Transverse colon (tissue), 4 donors: ENCODE data around the gene PRDX4. TPM values are rescaled to one million over a fixed set of nuclear protein-coding genes. Genes with fewer than 3 reads are reported as not detected.
A peak's percentile ranks its signal among the peaks of the same experiment; 100 is the strongest.

Source experiments
- DNase-seq: peaks from one replicate; pipeline ENCODE4 v3.0.0-alpha.2; 2019
- H3K27ac ChIP-seq, 4 donors: fragments of 200-600 bp; sonication (generic); 2 replicates each; pipeline ENCODE4 v1.5.1; 2016 to 2018; ENCODE audit warnings: inconsistent platforms in 4 of 4
- H3K27me3 ChIP-seq: fragments of 200-600 bp; sonication (generic); 2 replicates; pipeline ENCODE4 v1.5.1; 2017; ENCODE audit warnings: inconsistent platforms
- H3K36me3 ChIP-seq, 4 donors: fragments of 200-600 bp; sonication (generic); 2 replicates each; pipeline ENCODE4 v1.5.1; 2017 to 2019; ENCODE audit warnings: inconsistent platforms in 4 of 4
- H3K4me1 ChIP-seq, 4 donors: fragments of 200-600 bp; sonication (generic); 2 replicates each; pipeline ENCODE4 v1.5.1; 2017 to 2020; ENCODE audit warnings: inconsistent platforms in 4 of 4
- H3K4me3 ChIP-seq, 4 donors: fragments of 200-600 bp; sonication (generic); 1 replicate in 1 of 4; 2 replicates in 3 of 4; pipeline versions ENCODE4 v1.5.1 to v1.6.1; 2017 to 2019; ENCODE audit warnings: inconsistent platforms in 4 of 4
- H3K9me3 ChIP-seq, 2 donors: fragments of 200-600 bp; sonication (generic); 2 replicates each; pipeline ENCODE4 v1.5.1; 2017 to 2019; ENCODE audit warnings: inconsistent platforms in 2 of 2
- EP300 ChIP-seq: sonication (generic); formaldehyde crosslinking; IDR thresholded peaks from one replicate; pipeline ENCODE4 v1.6.1; 2017; ENCODE audit warnings: antibody characterized with exemption, low read depth
- POLR2A ChIP-seq: fragments of 450-650 bp; IDR thresholded peaks from one replicate; pipeline ENCODE4 v1.6.1; 2016; ENCODE audit warnings: antibody characterized with exemption, mild to moderate bottlenecking, moderate library complexity
- POLR2AphosphoS5 ChIP-seq, 3 donors: sonication (generic); formaldehyde crosslinking; IDR thresholded peaks; one replicate each; pipeline ENCODE4 v1.6.1; 2016; ENCODE audit warnings: antibody characterized with exemption in 3 of 3
- WGBS, 2 donors: methylation state at CpG; one replicate each; pipeline ENCODE4 v1.1.5; 2018; ENCODE audit warnings: low coverage in 1 of 2; 5-methylcytosine and 5-hydroxymethylcytosine counted together
- in situ Hi-C, 4 donors: fragments of 200-750 bp; cut with MboI; loops; one replicate each; pipeline versions ENCODE4 v1.15.0 to v1.15.1; 2017; ENCODE audit warnings: low sequenced_read_pairs in 3 of 4, low pct_ligation_motif_present in 1 of 4, low pct_unique_long_range_greater_than_20kb in 1 of 4
- intact Hi-C: fragments of 100-400 bp; cut with DNase I; formaldehyde crosslinking; loops from one replicate; pipeline ENCODE4 v1.15.1; 2023; ENCODE audit warnings: low total_unique reads
- total RNA-seq, 4 donors: library from RNA; depleted of rRNA; stranded (reverse); fragments of >200 nt; gene quantifications; one replicate each; pipeline ENCODE4 v1.1.0, GENCODE V29; 2016
- TF ChIP-seq, protein P1 (sequence below), 5 experiments: fragments of 200-600 bp in 3 of 5; fragments of 450-650 bp in 2 of 5; sonication (generic) in 3 of 5; IDR thresholded peaks; 1 replicate in 2 of 5; 2 replicates in 3 of 5; pipeline ENCODE4 v1.5.1; 2016 to 2017; ENCODE audit warnings: antibody characterized with exemption in 5 of 5, inconsistent platforms in 3 of 5, mild to moderate bottlenecking in 2 of 5, moderate library complexity in 1 of 5

Gene PRDX4
- 10 to 100 TPM; 24.3 to 46.2 (median 34.9) TPM for total RNA-seq

DNA sequence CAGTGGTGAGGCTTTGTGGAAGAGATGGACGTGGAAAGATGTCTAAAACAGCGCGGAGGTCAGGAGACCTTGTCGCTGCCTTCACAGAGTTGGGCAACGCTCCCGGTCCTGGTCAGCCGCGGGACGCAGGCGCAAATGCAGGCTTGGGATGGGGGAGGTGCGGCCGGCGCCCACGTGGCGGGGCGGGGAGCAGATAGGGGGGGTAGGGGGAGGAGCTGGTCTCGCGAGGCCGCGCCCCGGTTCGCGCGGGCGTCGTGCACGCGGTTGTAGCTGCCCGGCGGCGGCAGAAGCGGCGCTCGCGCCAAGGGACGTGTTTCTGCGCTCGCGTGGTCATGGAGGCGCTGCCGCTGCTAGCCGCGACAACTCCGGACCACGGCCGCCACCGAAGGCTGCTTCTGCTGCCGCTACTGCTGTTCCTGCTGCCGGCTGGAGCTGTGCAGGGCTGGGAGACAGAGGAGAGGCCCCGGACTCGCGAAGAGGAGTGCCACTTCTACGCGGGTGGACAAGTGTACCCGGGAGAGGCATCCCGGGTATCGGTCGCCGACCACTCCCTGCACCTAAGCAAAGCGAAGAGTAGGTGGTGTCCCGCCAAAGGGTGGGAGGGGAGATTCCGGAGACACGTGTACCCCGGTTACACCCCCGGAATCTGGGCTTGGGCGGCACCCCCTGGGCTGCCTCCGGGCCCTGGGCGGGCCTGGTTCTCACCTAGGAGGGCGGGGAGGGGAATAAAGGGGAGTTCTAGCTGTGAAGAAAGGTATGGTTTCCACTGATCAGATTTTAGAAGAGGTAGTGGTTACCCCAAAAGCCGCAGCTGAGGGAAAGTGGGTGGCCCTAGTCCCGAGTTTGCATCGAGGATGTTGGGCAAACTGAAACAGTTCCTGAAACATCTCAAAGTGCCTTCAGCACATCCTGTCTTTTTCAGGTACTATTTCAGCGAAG, at the start of gene PRDX4:
TSS of gene PRDX4 (plus strand) at position 255 of the 939 bp plus-strand sequence. CDS start at position 333, 78 bp downstream.
- DNase-seq, result peak; percentile 90
- peak; percentile 54 to 84 (median 72) for TF ChIP-seq POLR2AphosphoS5 (IDR thresholded peaks at IDR 0.05)
- peak; percentile 58 for TF ChIP-seq POLR2A
- TF ChIP-seq, protein P1, sequence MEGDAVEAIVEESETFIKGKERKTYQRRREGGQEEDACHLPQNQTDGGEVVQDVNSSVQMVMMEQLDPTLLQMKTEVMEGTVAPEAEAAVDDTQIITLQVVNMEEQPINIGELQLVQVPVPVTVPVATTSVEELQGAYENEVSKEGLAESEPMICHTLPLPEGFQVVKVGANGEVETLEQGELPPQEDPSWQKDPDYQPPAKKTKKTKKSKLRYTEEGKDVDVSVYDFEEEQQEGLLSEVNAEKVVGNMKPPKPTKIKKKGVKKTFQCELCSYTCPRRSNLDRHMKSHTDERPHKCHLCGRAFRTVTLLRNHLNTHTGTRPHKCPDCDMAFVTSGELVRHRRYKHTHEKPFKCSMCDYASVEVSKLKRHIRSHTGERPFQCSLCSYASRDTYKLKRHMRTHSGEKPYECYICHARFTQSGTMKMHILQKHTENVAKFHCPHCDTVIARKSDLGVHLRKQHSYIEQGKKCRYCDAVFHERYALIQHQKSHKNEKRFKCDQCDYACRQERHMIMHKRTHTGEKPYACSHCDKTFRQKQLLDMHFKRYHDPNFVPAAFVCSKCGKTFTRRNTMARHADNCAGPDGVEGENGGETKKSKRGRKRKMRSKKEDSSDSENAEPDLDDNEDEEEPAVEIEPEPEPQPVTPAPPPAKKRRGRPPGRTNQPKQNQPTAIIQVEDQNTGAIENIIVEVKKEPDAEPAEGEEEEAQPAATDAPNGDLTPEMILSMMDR (IDR thresholded peaks at IDR 0.05), result no peak
- H3K4me3 ChIP-seq, result peak within 1 kb of the TSS; percentile 45 to 63 (median 56)
- H3K9me3 ChIP-seq, result no peaks in the 10 kb centered on the region
- H3K4me1 ChIP-seq, result peaks cover 0 to 14% (median 0%) of the 10 kb centered on the region in 4 donors
- H3K27me3 ChIP-seq, result no peaks in the 10 kb centered on the region
- no peaks in the 10 kb centered on the region for H3K36me3 ChIP-seq
- 0 to 50% methylated on average over 1 to 44 of the region's 73 CpGs for WGBS, 2 donors
- intact Hi-C loops, result no loop called here
- H3K27ac ChIP-seq, result peak within 1 kb of the TSS; percentile 72 to 90 (median 82)
- in situ Hi-C loops, result no loop called here

DNA sequence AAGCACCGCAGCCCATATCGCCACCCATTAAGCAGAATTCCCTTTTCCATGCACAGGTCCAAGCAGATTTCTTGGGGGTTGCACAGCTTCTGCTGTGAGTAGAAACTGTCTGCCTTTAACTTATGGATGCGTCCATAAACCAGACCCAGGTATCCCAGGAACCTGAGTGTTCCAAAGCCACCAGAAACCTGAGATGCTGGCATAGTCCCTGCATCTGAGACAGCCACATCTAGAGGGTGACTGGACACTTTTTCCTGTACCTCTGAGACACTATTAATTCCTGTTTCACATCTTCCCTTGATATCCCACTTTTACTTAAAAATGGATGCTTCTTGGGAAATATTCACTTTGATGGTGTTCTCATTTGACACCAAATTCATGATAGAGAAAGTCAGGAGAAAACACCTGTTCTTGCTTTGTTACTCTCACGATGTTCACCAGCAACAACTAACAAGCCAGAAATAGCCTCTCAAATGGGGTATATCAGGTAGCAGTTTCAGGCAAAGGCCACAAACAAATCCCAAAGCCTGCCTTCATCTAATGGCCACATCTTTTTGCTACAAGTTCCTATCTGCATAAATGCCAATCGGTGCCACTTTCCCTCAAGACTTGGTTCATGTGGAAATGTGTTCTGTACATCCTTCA, 45.5 kb upstream of the PRDX4 start:
- in situ Hi-C loops, result no loop called here
- H3K36me3 ChIP-seq, result no peaks in the 10 kb centered on the region
- intact Hi-C loops, result no loop called here
- 85 to 100% methylated on average over 1 to 5 of the region's 5 CpGs for WGBS, 2 donors
- no peak overlapping the region for H3K27ac ChIP-seq
- no peak for DNase-seq
- TF ChIP-seq EP300 (no peak), POLR2AphosphoS5 (IDR thresholded peaks at IDR 0.05) (no peak), POLR2A (no peak)
- TF ChIP-seq, protein P1 (IDR thresholded peaks at IDR 0.05), result no peak
- H3K4me3 ChIP-seq, result no peak overlapping the region
- no peaks in the 10 kb centered on the region for H3K9me3 ChIP-seq
- H3K4me1 ChIP-seq, result no peaks in the 10 kb centered on the region
- no peaks in the 10 kb centered on the region for H3K27me3 ChIP-seq

DNA sequence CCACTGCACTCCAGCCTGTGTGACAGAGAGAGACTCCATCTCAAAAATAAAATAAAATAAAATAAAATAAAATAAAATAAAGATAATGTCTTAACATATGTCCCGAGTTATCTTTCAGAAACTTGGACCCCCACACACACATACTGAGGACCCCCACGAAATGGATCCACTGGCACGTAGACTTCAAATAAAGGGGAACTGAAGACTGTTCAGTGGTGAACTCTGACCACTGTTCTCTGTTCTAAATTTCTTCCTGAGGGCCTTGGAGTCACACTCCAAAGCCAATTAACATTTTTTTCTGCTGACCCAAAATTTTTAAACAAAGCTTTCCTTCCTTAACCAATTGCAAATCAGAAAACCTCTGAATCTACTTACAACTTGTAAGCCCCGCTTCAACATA, 43.5 kb upstream of the PRDX4 start:
- no peaks in the 10 kb centered on the region for H3K36me3 ChIP-seq
- no peak for DNase-seq
- WGBS, 2 donors, result 63 to 83% methylated on average over 1 to 4 of the region's 4 CpGs
- TF ChIP-seq, protein P1 (IDR thresholded peaks at IDR 0.05), result no peak
- no peak for TF ChIP-seq EP300
- TF ChIP-seq POLR2AphosphoS5 (IDR thresholded peaks at IDR 0.05), result no peak
- no peak for TF ChIP-seq POLR2A
- H3K27ac ChIP-seq, result no peak overlapping the region
- H3K4me1 ChIP-seq, result no peaks in the 10 kb centered on the region
- in situ Hi-C loops (no loop called here), intact Hi-C loops (no loop called here)
- H3K9me3 ChIP-seq, result no peaks in the 10 kb centered on the region
- H3K4me3 ChIP-seq, result no peak overlapping the region
- no peaks in the 10 kb centered on the region for H3K27me3 ChIP-seq

DNA sequence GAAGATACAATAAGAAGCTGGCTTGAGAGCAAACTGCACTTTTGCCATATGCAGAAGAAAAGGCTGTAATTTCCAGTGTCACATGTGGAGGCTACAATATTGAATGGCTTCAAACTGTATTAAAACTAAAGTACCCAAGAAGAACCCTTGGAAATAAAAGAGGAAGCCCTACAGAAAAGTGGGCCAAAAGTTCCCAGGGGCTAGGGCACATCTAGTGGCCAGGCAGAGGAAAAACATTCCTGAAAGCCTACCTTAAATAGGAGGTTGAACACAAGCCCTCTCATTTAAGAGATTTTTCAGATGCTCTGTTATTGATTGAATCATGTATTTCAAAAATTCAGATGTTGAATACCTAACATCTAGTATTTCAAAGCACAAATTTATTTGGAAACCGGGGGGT, 40.6 kb upstream of the PRDX4 start:
- in situ Hi-C loops, result no loop called here
- Histone ChIP-seq H3K27ac (no peak overlapping the region), H3K4me3 (no peak overlapping the region), H3K9me3 (no peaks in the 10 kb centered on the region), H3K4me1 (no peaks in the 10 kb centered on the region), H3K36me3 (no peaks in the 10 kb centered on the region), H3K27me3 (no peaks in the 10 kb centered on the region)
- intact Hi-C loops, result no loop called here
- 49 to 100% methylated on average over 1 of the region's 1 CpG for WGBS, 2 donors
- DNase-seq, result no peak
- no peak for TF ChIP-seq POLR2AphosphoS5 (IDR thresholded peaks at IDR 0.05)
- no peak for TF ChIP-seq EP300
- TF ChIP-seq, protein P1 (IDR thresholded peaks at IDR 0.05), result no peak
- TF ChIP-seq POLR2A, result no peak
